ENCODE data around the gene TMEM151B.

TMEM151B gene

GRCh38 chr6:44250718-44251123 is 19.5 kb upstream of the TMEM151B start:
- no peak for DNase-seq (ENCODE audit: low read depth)

GRCh38 chr6:44251576-44252524 is 18.4 kb upstream of the TMEM151B start:
- no peak for DNase-seq (ENCODE audit: low read depth)

GRCh38 chr6:44253307-44254101 is 16.7 kb upstream of the TMEM151B start:
- no peak for DNase-seq (ENCODE audit: low read depth)

DNA sequence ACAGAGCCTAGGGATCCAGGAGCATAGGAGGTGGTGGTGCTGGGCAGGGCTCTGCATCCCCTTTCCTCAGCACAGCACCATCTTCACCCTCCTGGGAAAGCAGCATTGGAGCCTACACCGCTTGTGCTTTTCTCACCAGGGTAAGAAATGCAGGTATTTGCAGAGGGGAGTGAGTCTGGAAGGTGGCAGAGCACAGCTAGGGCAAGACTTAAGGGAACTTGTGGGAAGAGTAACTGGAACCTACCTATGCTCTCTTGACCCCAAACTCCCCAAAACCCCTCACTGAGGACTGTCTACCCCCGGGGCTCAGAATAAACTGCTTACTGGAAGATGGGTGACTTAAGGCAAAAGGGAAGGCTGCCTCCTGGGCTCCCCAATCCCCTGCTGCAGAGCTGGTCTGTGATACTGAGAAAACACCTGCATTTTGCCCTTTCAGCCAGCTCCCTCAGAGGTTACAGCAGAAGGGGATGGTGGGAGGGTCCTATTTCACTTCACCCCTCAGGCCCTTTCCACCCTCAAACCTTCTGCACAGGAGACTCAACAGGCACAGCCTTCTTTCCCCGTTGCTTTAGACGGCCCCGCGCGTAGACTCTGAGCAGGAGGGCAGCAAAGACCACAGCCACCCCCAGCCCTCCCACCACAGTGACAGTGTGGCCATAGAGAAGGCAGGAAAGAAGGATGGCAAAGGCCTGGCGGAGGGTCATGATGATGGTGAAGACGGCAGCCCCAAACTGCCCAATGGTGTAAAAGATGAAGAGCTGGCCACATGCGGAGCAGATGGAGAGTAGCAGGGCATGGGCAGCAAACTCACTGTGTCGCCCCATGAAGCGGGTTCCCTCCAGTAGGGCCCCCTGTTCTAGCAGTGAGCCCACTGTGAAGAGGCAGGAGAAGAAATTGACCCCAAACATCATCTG is 15.8 kb upstream of the TMEM151B start:
- DNase-seq (ENCODE audit: low read depth): no peak

DNA sequence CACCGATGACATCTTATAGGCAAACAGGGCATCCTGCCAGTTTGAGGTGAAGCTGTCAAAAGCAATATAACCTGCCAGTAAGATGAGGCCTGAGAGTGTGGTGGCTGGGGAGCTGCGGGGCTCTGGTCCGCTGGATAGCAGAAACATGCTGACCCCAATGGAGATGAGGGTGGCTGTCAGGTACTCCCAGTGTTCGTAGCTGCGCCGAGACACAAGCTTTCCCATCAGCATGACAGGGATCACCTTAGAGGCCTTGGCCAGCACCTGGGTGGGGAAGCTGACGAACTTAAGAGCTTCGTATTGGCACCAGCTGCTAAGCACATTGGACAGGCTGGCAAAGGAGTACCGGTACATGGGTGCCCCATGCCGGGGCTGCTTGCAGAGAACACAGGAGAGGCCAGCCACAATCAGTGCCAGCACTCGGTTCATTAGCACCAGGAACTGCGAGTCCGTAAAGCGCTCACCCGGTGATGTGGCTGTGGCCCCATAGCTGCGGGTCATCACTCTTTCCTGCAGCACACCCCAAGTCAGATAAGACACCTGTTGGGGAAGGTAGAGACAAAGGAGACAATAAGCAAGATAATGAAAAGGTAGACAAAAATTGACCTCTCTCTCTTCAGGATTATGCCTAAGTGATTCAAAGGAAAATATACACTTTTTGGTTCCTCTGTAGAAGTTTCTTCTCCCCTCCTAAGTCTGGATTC is 15.0 kb upstream of the TMEM151B start:
- no peak for DNase-seq (ENCODE audit: low read depth)

DNA sequence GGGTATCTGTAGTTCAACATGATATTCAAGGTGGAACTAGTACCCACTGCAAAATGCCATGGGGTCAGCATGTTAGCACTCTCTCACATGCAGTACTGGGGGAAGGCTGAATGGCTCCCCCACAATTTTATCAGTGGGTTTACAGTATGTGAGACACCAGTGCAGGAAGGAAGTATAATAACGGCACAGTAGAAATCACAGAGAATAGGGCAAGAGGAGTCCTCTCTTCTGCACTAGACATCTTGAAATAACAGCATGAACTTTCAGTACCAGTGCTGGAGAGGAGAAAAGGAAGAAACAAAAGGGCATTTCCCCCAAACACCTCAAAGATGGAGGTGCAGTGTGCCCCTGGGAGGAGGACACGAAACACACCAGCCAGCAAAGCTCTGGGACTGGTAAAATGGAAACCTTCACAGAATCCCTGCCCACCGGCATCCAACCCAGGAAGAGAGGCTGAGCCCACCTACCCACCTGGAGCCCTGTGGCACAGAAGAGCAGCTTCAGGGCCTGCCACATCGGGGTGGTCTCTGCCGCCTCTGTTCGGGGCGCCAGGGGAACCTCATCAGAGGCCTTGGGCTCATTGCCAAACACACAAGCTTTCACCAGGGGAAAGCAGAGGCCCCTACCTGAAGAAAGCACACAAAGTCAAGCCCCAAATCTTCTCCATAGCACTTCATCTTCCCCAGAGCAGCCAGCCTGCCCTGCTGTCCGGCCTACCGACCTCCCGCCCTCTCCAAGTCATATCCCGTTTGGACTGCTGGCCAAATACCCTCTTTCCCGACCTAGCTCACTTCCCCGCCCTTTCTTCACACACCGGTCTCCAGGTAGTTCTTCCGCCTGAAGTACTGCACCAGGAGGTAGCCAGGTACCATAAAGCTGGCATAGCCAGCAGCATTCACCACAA is 14.1 kb upstream of the TMEM151B start:
- DNase-seq (ENCODE audit: low read depth): no peak

GRCh38 chr6:44256775-44257024 is 13.6 kb upstream of the TMEM151B start:
- DNase-seq (ENCODE audit: low read depth): no peak

- DNase-seq (ENCODE audit: low read depth): no peak
These were observed 13.1 kb upstream of the TMEM151B start, which contains the start of gene SLC35B2 for GRCh38 chr6:44257025-44257752. Gene SLC35B2, minus strand, starts transcription at chr6:44257528. Its CDS starts 118 bp downstream, at chr6:44257410.

DNA sequence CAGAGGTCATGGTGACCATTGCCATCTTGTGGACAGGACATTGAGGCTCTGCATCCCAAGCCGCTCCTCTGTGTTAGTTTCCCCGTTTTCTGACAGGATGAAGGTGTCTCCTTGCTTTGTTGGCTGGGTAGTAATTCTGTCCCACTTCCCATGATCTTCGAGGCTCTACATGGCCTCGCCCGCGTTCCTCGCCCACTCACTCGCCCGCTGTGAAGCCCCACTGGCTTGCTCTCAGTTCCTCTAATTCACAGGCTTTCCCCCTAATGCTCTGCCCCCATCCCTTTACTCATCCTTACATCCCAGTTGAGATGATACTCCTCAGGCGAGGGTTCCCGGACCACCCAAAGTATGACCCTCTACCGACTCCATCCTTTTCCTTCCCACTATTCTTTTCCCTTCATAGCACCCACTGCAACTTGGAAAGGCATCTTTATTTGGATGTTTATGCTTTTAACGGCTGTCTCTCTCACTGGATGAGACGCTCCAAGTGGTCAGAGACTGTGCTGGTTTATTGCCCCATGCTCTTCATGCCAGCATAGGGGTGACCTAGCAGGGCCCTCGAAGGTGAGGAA is 12.4 kb upstream of the TMEM151B start:
- no peak for DNase-seq (ENCODE audit: low read depth)

GRCh38 chr6:44258325-44258863 is 11.9 kb upstream of the TMEM151B start:
- DNase-seq (ENCODE audit: low read depth): no peak

DNA sequence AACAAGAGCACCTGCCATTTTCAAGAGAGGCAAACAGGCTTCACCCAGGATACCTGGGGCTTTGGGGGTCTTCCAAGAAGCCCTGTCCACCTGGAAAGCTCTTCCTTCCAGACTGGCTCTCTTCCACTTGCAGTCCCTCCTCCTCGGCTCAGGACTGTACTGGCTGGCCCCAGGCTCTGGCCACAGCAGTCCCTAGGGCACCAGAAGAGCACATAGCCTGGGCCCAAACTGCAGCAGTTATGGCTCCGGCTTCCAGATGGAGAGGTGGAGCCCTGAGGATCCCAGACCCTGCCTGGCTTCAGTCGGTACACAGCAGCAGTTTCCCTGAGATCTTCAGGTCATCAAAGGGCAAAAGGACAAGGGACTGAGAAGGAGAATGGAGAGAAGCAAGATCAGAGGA is 11.3 kb upstream of the TMEM151B start:
- DNase-seq (ENCODE audit: low read depth): no peak

DNA sequence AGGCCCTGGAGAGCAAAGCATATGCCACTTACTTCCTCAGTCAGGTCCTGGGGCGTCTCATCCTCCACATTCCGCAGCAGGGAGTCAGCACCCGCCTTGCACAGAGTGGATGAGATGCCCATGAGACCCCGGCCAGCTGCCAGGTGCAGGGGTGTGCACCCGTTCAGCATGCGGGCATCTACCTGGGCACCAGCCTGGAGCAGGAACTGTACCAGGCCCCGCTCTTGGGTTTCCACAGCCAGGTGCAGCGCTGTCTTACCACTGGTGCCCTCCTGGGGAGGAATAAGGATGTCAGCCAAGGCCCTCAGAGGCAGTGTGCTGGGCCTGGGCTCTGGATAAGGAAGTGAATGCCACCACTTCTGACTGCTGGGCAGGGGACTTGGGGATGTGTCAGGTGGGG is 10.2 kb upstream of the TMEM151B start:
- DNase-seq (ENCODE audit: low read depth): no peak

DNA sequence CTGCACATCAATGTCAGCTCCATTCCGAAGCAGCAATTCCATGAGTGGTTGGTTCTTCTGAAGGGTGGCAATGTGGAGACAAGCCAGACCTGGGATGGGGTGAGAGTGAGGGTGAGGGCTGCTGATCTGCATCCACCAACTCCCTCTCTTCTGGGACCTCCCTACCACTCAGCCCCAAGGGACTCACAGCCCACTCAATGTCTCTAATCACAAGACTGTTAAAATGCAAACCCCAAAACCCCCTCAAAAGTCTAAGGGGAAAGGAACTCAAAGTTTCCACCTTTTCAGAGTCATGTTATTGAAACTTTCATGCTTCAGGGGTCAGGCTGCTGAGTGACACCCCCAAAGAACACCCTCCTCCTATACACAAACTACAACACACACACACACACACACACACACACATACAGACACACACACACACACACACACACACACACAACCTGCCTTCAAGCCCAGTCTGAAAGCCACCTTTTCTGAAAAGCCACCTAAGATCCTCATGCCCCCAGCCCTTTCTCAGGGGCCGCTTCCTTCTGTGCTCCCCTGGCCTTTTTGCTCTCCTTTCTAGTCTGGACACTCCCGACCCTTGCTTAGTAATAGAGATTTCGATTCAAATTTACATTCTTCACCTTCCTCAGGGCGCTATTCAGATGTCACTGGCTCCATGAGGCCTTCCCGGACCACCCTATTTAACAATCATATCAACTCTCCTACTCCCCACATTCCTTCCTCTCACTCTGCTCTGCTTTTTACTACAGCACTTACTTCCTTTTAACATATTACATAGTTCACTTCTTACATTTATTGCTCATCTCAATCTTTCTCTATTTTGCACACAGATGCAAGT is 9.6 kb upstream of the TMEM151B start:
- no peak for DNase-seq (ENCODE audit: low read depth)

DNA sequence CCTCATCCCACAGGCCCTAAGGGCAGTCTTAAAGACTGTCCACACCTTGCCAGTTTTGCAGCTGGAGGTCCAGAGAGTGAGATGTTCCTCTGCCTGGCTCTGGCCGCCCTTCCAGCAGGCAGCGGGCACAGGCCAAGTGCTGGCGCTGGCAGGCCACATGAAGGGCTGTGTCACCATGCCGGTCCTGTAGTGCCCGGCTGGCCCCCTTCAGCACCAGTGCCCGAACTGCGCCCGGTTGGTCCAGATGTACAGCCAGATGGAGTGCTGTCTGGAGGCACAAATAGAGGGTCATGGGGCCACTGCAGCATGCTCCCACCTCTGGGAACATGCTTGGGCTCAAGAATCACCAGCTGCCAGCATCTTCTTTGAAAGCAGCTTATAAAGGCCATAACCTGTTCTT is 8.7 kb upstream of the TMEM151B start:
- no peak for DNase-seq (ENCODE audit: low read depth)

GRCh38 chr6:44262467-44263353 is 7.5 kb upstream of the TMEM151B start:
- no peak for DNase-seq (ENCODE audit: low read depth)

- DNase-seq (ENCODE audit: low read depth): no peak
These were observed 6.7 kb upstream of the TMEM151B start for GRCh38 chr6:44263354-44264100.
